ENCODE measurements around the gene IFNK.

GRCh38 chr9:27548055-27548741, 24.1 kb downstream of the IFNK start:
- TF ChIP-seq, protein P1, sequence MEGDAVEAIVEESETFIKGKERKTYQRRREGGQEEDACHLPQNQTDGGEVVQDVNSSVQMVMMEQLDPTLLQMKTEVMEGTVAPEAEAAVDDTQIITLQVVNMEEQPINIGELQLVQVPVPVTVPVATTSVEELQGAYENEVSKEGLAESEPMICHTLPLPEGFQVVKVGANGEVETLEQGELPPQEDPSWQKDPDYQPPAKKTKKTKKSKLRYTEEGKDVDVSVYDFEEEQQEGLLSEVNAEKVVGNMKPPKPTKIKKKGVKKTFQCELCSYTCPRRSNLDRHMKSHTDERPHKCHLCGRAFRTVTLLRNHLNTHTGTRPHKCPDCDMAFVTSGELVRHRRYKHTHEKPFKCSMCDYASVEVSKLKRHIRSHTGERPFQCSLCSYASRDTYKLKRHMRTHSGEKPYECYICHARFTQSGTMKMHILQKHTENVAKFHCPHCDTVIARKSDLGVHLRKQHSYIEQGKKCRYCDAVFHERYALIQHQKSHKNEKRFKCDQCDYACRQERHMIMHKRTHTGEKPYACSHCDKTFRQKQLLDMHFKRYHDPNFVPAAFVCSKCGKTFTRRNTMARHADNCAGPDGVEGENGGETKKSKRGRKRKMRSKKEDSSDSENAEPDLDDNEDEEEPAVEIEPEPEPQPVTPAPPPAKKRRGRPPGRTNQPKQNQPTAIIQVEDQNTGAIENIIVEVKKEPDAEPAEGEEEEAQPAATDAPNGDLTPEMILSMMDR (IDR thresholded peaks at IDR 0.05), result peak; percentile 51 to 72 (median 62)
- no peak for TF ChIP-seq POLR2A (IDR thresholded peaks at IDR 0.05)

Data from uterus (tissue), 2 donors.